ENCODE measurements around the gene GPC3.

DNA sequence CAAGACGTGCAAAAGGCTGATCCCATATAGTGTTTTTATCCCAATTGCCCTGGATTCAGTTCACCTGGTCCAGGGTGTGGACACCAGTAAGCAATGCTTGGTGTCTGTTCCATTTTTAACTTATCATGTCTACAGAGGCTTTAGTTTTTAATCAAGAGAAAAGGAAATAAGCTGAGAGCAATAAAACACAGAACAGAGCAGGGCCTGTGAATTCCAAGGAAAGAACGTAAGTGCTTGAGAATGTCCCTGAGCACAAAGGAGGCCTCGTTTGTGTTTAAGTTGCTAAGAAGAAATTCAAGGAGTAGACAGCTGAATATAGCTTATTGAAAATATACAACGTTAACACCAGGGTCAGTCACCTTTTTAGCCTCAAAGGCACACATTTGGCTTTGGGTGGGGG is 191.3 kb downstream of the GPC3 start:
- TF ChIP-seq, protein P1, sequence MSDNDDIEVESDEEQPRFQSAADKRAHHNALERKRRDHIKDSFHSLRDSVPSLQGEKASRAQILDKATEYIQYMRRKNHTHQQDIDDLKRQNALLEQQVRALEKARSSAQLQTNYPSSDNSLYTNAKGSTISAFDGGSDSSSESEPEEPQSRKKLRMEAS (CRISPR knock-in tag; IDR thresholded peaks at IDR 0.05) = no peak
- TF ChIP-seq, protein P2, sequence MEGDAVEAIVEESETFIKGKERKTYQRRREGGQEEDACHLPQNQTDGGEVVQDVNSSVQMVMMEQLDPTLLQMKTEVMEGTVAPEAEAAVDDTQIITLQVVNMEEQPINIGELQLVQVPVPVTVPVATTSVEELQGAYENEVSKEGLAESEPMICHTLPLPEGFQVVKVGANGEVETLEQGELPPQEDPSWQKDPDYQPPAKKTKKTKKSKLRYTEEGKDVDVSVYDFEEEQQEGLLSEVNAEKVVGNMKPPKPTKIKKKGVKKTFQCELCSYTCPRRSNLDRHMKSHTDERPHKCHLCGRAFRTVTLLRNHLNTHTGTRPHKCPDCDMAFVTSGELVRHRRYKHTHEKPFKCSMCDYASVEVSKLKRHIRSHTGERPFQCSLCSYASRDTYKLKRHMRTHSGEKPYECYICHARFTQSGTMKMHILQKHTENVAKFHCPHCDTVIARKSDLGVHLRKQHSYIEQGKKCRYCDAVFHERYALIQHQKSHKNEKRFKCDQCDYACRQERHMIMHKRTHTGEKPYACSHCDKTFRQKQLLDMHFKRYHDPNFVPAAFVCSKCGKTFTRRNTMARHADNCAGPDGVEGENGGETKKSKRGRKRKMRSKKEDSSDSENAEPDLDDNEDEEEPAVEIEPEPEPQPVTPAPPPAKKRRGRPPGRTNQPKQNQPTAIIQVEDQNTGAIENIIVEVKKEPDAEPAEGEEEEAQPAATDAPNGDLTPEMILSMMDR (IDR thresholded peaks at IDR 0.05) = no peak
- no peak for TF ChIP-seq E2F5 (CRISPR knock-in tag; IDR thresholded peaks at IDR 0.05)
- TF ChIP-seq, protein P3, sequence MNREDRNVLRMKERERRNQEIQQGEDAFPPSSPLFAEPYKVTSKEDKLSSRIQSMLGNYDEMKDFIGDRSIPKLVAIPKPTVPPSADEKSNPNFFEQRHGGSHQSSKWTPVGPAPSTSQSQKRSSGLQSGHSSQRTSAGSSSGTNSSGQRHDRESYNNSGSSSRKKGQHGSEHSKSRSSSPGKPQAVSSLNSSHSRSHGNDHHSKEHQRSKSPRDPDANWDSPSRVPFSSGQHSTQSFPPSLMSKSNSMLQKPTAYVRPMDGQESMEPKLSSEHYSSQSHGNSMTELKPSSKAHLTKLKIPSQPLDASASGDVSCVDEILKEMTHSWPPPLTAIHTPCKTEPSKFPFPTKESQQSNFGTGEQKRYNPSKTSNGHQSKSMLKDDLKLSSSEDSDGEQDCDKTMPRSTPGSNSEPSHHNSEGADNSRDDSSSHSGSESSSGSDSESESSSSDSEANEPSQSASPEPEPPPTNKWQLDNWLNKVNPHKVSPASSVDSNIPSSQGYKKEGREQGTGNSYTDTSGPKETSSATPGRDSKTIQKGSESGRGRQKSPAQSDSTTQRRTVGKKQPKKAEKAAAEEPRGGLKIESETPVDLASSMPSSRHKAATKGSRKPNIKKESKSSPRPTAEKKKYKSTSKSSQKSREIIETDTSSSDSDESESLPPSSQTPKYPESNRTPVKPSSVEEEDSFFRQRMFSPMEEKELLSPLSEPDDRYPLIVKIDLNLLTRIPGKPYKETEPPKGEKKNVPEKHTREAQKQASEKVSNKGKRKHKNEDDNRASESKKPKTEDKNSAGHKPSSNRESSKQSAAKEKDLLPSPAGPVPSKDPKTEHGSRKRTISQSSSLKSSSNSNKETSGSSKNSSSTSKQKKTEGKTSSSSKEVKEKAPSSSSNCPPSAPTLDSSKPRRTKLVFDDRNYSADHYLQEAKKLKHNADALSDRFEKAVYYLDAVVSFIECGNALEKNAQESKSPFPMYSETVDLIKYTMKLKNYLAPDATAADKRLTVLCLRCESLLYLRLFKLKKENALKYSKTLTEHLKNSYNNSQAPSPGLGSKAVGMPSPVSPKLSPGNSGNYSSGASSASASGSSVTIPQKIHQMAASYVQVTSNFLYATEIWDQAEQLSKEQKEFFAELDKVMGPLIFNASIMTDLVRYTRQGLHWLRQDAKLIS (CRISPR knock-in tag; IDR thresholded peaks at IDR 0.05; ENCODE audit: borderline replicate concordance) = no peak
- no peak for TF ChIP-seq RORB (CRISPR knock-in tag; IDR thresholded peaks at IDR 0.05)
- no peak for TF ChIP-seq JUN (CRISPR knock-in tag; IDR thresholded peaks at IDR 0.05)
- TF ChIP-seq EMX1 (CRISPR knock-in tag; IDR thresholded peaks at IDR 0.05) = no peak
- TF ChIP-seq ESRRA (CRISPR knock-in tag; IDR thresholded peaks at IDR 0.05; ENCODE audit: borderline replicate concordance) = no peak
- TF ChIP-seq, protein P4, sequence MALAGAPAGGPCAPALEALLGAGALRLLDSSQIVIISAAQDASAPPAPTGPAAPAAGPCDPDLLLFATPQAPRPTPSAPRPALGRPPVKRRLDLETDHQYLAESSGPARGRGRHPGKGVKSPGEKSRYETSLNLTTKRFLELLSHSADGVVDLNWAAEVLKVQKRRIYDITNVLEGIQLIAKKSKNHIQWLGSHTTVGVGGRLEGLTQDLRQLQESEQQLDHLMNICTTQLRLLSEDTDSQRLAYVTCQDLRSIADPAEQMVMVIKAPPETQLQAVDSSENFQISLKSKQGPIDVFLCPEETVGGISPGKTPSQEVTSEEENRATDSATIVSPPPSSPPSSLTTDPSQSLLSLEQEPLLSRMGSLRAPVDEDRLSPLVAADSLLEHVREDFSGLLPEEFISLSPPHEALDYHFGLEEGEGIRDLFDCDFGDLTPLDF (CRISPR knock-in tag; IDR thresholded peaks at IDR 0.05) = no peak
- no peak for TF ChIP-seq ZSCAN18 (CRISPR knock-in tag; IDR thresholded peaks at IDR 0.05)
